Motor neuron (in vitro differentiated cells): ENCODE measurements around the gene MT1F. TPM values are rescaled to one million over a fixed set of nuclear protein-coding genes. Genes with fewer than 3 reads are reported as not detected.
A peak's percentile ranks its signal among the peaks of the same experiment; 100 is the strongest.

Source experiments
- ATAC-seq, 8 experiments: fragments of 200-7000 bp; cut with Tn5 transposase; replicated peaks in 6 of 8; 2 replicates each; pipeline ENCODE4 v1.8.0; 2021; ENCODE audit warnings: mild to moderate bottlenecking in 8 of 8, moderate library complexity in 8 of 8
- H3K27ac ChIP-seq, 2 donors: fragments of 250-450 bp; sonication (Bioruptor Pico); 2 replicates each; pipeline ENCODE4 v1.9.0; 2021; ENCODE audit warnings: antibody characterized with exemption in 2 of 2, mild to moderate bottlenecking in 2 of 2, moderate library complexity in 1 of 2
- H3K4me1 ChIP-seq, 2 donors: fragments of 250-450 bp; sonication (Bioruptor Pico); replicated peaks in 1 of 2; 2 replicates each; pipeline ENCODE4 v1.6.1; 2021; ENCODE audit warnings: antibody characterized with exemption in 2 of 2, mild to moderate bottlenecking in 2 of 2, moderate library complexity in 1 of 2
- H3K4me3 ChIP-seq, 5 donors: fragments of 250-450 bp; sonication (Bioruptor Pico); 2 replicates each; pipeline ENCODE4 v1.9.0; 2021; ENCODE audit warnings: antibody characterized with exemption in 5 of 5, mild to moderate bottlenecking in 5 of 5, moderate library complexity in 4 of 5
- WGBS, 10 experiments: fragments of 450-650 bp; shearing (Covaris generic); methylation state at CpG; one replicate each; pipeline ENCODE4 v1.0.0; 2022; 5-methylcytosine and 5-hydroxymethylcytosine counted together
- in situ Hi-C, 9 experiments: fragments of 400-800 bp; cut with MboI; loops; one replicate each; pipeline ENCODE4 v1.15.0; 2021; ENCODE audit warnings: low sequenced_read_pairs in 9 of 9, low pct_unique_long_range_greater_than_20kb in 2 of 9; ENCODE audit not compliant: unreplicated experiment in 9 of 9
- total RNA-seq, 8 experiments: library from RNA; unstranded; fragments of 300-600 nt; gene quantifications; 2 replicates each; pipeline versions ENCODE4 v1.2.3 to v1.2.4, GENCODE V29; 2022

MT1F gene
- total RNA-seq, 8 experiments from 2014 or later = 1.8 to 156 (median 11.3) TPM; not detected in 1

GRCh38 chr16:56630134-56630533, 27.6 kb upstream of the MT1F start:
- in situ Hi-C loops = no loop called here
- Histone ChIP-seq H3K4me3 (no peak overlapping the region), H3K27ac (no peak overlapping the region), H3K4me1 (peaks cover 7 to 10% of the 10 kb centered on the region in 2 donors)
- no peak for ATAC-seq
- WGBS, 10 experiments = 15 to 100% (median 100%) methylated on average over 1 to 3 of the region's 3 CpGs; no CpG with 5 or more reads in 5 of the 10 experiments

GRCh38 chr16:56631197-56631596, 26.6 kb upstream of the MT1F start:
- in situ Hi-C loops = no loop called here
- H3K4me3 ChIP-seq = no peak overlapping the region

GRCh38 chr16:56631832-56632155, 26.0 kb upstream of the MT1F start:
- peak overlapping the region in 2 of 5 donors; percentile 12 to 13 for H3K4me3 ChIP-seq
- H3K27ac ChIP-seq = no peak overlapping the region
- ATAC-seq = no peak
- 0 to 40% (median 6%) methylated on average over 1 to 5 of the region's 14 CpGs; no CpG with 5 or more reads in 4 of the 10 experiments for WGBS, 10 experiments
- in situ Hi-C loops = no loop called here
- H3K4me1 ChIP-seq = peaks cover 9 to 13% of the 10 kb centered on the region in 2 donors

More at GRCh38 chr16:56631197-56631596, 26.6 kb upstream of the MT1F start:
- ATAC-seq = no peak
- 17 to 100% (median 50%) methylated on average over 1 to 10 of the region's 10 CpGs; no CpG with 5 or more reads in 3 of the 10 experiments for WGBS, 10 experiments
- Histone ChIP-seq H3K4me1 (peaks cover 9 to 13% of the 10 kb centered on the region in 2 donors), H3K27ac (no peak overlapping the region)

- Histone ChIP-seq H3K27ac (no peak within 1 kb of the TSS), H3K4me3 (peak within 1 kb of the TSS in 4 of 5 donors; percentile 1 to 16 (median 12)), H3K4me1 (peaks cover 9 to 13% of the 10 kb centered on the region in 2 donors)
- 0 to 7% (median 2%) methylated on average over 2 to 11 of the region's 61 CpGs; no CpG with 5 or more reads in 5 of the 10 experiments for WGBS, 10 experiments
- in situ Hi-C loops = no loop called here
- ATAC-seq = peak; percentile 80 to 93 (median 85)
Observed at GRCh38 chr16:56632156-56632847, 25.5 kb upstream of the MT1F start, which contains the start of gene MT1M. Gene MT1M, plus strand, starts transcription at chr16:56632659. Its CDS starts 73 bp downstream, at chr16:56632732.

GRCh38 chr16:56632848-56633365, 24.9 kb upstream of the MT1F start:
- H3K4me1 ChIP-seq = peaks cover 9 to 13% of the 10 kb centered on the region in 2 donors
- H3K27ac ChIP-seq = no peak overlapping the region
- ATAC-seq = peak in 2 of 8 experiments; percentile 4
- 0 to 80% (median 40%) methylated on average over 1 to 2 of the region's 6 CpGs; no CpG with 5 or more reads in 4 of the 10 experiments for WGBS, 10 experiments
- H3K4me3 ChIP-seq = no peak overlapping the region
- in situ Hi-C loops = no loop called here

GRCh38 chr16:56633535-56633934, 24.2 kb upstream of the MT1F start:
- Histone ChIP-seq H3K4me1 (peaks cover 10 to 19% of the 10 kb centered on the region in 2 donors), H3K27ac (no peak overlapping the region), H3K4me3 (no peak overlapping the region)
- no peak for ATAC-seq
- WGBS, 10 experiments = 17 to 70% (median 38%) methylated on average over 1 to 4 of the region's 7 CpGs; no CpG with 5 or more reads in 3 of the 10 experiments
- in situ Hi-C loops = no loop called here

GRCh38 chr16:56634715-56635440, 22.9 kb upstream of the MT1F start:
- Histone ChIP-seq H3K4me3 (no peak overlapping the region), H3K27ac (no peak overlapping the region), H3K4me1 (peaks cover 13 to 22% of the 10 kb centered on the region in 2 donors)
- in situ Hi-C loops = no loop called here
- no peak for ATAC-seq
- WGBS, 10 experiments = 0 to 93% (median 40%) methylated on average over 1 to 14 of the region's 47 CpGs; no CpG with 5 or more reads in 1 of the 10 experiments

- in situ Hi-C loops = no loop called here
- H3K27ac ChIP-seq = no peak overlapping the region
- no peak overlapping the region for H3K4me3 ChIP-seq
- 0 to 100% (median 8%) methylated on average over 1 to 12 of the region's 40 CpGs; no CpG with 5 or more reads in 6 of the 10 experiments for WGBS, 10 experiments
- H3K4me1 ChIP-seq = peaks cover 13 to 22% of the 10 kb centered on the region in 2 donors
- ATAC-seq = no peak
Observed at GRCh38 chr16:56635441-56635967, 22.3 kb upstream of the MT1F start.

- 0 to 71% (median 12%) methylated on average over 1 to 5 of the region's 9 CpGs; no CpG with 5 or more reads in 4 of the 10 experiments for WGBS, 10 experiments
Observed at GRCh38 chr16:56636616-56637413, 20.9 kb upstream of the MT1F start.

GRCh38 chr16:56637814-56638750, 19.7 kb upstream of the MT1F start, which contains the start of gene MT1A:
Gene MT1A, plus strand, starts transcription at chr16:56638666. Its CDS starts 73 bp downstream, at chr16:56638739.
- H3K4me3 ChIP-seq = peak within 1 kb of the TSS; percentile 26 to 35 (median 28)
- 0 to 54% (median 9%) methylated on average over 2 to 29 of the region's 68 CpGs; no CpG with 5 or more reads in 2 of the 10 experiments for WGBS, 10 experiments
- peak; percentile 77 to 89 (median 84) for ATAC-seq
- H3K27ac ChIP-seq = no peak within 1 kb of the TSS
- H3K4me1 ChIP-seq = peaks cover 9 to 13% of the 10 kb centered on the region in 2 donors
- in situ Hi-C loops = no loop called here

More at GRCh38 chr16:56636616-56637413, 20.9 kb upstream of the MT1F start:
- in situ Hi-C loops = no loop called here
- no peak overlapping the region for H3K27ac ChIP-seq
- H3K4me1 ChIP-seq = peaks cover 13 to 22% of the 10 kb centered on the region in 2 donors
- no peak overlapping the region for H3K4me3 ChIP-seq
- ATAC-seq = no peak

GRCh38 chr16:56639045-56639444, 18.7 kb upstream of the MT1F start:
- no peak for ATAC-seq
- H3K4me3 ChIP-seq = no peak overlapping the region
- peaks cover 9 to 18% of the 10 kb centered on the region in 2 donors for H3K4me1 ChIP-seq
- no peak overlapping the region for H3K27ac ChIP-seq
- 0 to 40% (median 14%) methylated on average over 1 of the region's 1 CpG; no CpG with 5 or more reads in 6 of the 10 experiments for WGBS, 10 experiments
- in situ Hi-C loops = no loop called here
